WI38 (cell line): ENCODE data around the gene TNPO2.
A peak's percentile ranks its signal among the peaks of the same experiment; 100 is the strongest.

ENCODE experiments used
- H3K4me3 ChIP-seq: 2 replicates; pipeline ENCODE4 v1.5.1; 2011; ENCODE audit warnings: low read depth, mild to moderate bottlenecking, control low read depth, low read length
- TF ChIP-seq, protein P1 (sequence below): IDR thresholded peaks from 2 replicates; pipeline ENCODE4 v1.5.1; 2012; ENCODE audit warnings: low read depth, mild to moderate bottlenecking, control low read depth, low read length

The TNPO2 gene

DNA sequence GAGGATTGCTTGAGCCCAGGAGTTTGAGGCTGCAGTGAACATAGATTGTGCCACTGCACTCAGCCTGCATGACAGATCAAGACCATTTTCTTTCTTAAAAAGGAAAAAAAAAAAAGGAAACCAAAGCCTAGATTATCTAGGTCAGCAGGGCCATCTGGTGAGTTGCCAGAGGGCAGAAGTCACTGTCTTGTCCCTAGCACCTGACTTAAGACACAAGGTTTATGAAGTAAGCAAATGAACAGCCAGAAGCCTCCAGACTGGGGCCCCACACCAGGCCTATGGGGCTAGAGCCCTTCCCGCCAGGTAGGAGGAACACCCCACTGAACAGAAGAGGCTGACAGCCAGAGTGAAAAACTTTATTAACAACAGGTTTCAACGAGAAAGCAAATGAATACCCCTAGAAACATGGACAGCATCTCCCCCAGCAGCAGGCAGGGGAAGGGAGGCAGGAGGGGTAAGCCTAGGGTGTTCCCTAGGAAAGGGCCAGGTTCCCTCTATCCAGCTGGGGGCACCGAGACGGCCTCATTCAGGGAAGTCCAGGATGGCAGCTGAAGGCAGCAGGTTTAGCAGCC, 55.9 kb downstream of the TNPO2 start:
- TF ChIP-seq, protein P1, sequence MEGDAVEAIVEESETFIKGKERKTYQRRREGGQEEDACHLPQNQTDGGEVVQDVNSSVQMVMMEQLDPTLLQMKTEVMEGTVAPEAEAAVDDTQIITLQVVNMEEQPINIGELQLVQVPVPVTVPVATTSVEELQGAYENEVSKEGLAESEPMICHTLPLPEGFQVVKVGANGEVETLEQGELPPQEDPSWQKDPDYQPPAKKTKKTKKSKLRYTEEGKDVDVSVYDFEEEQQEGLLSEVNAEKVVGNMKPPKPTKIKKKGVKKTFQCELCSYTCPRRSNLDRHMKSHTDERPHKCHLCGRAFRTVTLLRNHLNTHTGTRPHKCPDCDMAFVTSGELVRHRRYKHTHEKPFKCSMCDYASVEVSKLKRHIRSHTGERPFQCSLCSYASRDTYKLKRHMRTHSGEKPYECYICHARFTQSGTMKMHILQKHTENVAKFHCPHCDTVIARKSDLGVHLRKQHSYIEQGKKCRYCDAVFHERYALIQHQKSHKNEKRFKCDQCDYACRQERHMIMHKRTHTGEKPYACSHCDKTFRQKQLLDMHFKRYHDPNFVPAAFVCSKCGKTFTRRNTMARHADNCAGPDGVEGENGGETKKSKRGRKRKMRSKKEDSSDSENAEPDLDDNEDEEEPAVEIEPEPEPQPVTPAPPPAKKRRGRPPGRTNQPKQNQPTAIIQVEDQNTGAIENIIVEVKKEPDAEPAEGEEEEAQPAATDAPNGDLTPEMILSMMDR, result no peak
- H3K4me3 ChIP-seq, result peak overlapping the region; percentile 95

DNA sequence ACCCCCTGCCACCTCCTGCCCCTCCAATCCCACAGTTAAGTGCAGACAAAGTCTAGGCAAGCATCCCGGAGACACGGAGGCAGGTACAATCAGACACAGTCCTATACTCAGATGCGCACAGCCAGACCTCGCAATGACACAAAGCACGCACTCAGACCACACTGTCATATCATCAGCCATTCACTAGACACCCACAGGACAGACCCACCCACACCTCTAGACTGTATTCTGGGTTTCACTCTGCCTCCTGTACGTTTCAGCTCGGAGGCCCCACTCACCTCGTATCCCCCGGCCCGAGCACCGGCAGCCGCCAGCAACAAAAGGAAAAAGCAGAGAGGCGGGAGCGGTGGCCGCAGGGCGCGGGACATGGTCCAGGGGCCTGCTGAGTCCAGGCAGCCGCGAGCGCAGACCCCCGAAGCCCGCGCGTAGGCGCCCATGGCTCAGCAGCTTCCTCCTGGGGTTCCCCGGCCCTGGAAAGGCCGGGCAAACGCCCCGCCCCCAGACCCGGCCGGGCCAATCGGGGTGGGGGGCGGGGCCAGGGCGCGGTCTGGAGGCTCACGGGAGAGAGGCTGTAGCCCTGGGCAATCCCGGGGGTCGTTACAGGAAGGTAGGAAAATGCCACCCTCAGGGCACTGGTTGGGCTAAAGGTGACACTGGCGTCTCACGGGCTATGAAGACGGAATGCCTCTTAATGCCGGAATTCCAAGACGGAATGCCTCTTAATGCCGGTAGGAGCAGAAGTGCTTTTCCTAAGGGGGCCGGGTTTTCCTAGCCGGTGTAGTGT, 57.3 kb downstream of the TNPO2 start, which contains the start of the genes MAN2B1 and WDR83:
Gene MAN2B1 (minus strand): TSS at position 478 of the 784 bp plus-strand sequence. CDS start 41 bp downstream, at position 437.
Gene WDR83 (plus strand): TSS at position 543 of the 784 bp plus-strand sequence. CDS start 2,984 bp downstream, outside the sequence.
- peak within 1 kb of the TSS; percentile 68 for H3K4me3 ChIP-seq
- TF ChIP-seq, protein P1, result no peak

DNA sequence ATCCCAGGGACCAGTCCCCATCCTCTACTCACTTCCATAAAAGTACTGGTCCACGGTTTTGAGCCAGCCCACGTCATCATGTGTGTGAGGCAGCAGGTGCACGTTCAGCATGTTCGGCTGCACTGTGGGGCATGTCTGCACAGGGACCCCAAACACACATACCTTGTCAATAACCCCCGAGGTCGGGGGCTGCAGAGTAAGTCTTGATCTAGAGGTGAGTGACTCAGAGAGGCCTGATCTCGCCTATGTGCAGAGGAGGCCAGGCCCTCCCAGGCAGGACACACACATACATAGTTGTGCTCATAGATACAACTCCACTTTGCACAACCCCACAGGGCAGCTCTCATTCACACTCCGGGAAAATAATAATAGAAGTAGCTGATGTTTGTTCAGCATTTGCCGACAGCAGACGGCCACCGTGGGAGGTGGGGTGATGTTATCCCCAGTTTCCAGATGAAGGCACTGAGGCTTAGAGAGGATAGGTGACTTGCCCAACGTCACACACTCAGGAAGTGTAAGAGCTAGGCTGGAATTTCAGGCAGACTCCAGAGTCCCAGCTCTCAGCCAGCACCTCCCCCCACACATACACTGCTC, 58.0 kb downstream of the TNPO2 start:
- TF ChIP-seq, protein P1, result no peak
- peak overlapping the region; percentile 68 for H3K4me3 ChIP-seq

DNA sequence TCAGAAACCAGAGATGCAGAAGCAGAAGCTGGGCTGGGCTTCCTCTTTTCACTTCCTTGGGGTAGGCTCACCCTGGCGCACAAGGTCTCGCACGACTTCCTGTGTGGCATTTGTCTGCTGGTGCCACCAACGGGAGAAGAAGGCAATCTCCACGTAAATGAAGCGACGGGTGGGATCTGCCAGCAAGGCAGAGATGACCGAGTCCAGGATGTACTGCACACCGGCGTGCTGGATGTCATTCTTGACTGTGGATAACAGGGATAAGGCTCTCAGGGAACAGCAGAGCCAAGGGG, 58.5 kb downstream of the TNPO2 start:
- TF ChIP-seq, protein P1, result no peak
- no peak overlapping the region for H3K4me3 ChIP-seq

DNA sequence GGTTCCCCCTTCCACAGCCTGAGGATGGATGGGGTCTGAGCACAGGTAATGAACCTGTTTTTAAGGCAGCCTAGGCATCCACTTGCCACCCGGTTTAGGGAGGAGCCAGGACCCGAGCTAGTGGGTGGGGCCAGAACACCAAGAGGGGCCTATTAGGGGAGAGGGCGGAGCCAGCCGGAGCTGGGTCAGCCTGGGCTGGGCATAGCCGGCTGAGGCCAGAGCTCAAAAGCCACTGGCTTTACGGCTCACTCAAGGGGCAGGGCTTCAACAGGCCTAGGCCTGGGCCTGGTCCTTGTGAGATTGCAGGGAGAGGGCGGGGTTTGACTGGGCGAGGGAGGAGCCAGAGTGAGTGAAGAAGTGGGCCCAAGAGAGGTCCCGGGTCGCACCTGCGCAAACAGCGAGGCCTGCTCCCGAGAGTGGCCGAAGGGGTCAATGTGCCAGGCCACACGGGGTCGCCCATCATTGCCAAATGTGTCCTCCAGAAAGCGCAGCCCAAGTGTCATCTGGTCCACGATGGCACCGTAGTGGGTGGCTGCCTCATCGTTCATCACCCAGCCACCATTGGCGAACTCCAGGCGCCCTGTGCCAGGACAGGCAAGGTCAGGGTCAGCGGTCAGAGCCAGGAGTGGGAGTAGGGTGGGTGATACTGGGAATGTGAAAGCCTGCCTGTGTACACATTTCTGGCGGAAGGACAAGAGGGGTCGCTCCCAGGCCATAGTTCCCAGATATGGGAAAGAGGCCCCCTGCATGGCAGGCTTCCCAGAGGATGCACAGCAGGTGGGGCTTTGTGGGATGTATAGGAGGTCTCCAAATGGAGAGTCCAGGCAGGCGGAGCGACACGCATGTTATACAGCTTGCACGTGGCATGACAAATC, 59.1 kb downstream of the TNPO2 start:
- H3K4me3 ChIP-seq, result no peak overlapping the region
- TF ChIP-seq, protein P1, result no peak

DNA sequence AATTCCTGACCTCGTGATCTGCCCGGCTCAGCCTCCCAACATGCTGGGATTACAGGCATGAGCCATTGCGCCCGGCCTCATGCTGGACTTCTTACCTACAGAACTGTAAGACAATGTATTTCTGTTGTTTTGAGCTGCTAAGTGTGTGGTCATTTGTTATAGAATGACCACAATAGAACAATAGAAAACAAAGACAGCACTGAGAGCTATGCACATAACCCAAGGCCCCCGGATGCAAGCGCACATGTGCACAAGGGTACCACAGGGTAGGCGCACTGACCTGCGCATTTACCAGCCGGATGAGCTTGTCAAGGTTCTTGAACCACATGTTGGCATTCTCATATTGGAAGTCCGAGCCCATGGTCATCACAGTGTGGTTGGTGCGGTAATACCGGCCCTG, 62.8 kb downstream of the TNPO2 start:
- H3K4me3 ChIP-seq, result no peak overlapping the region
- TF ChIP-seq, protein P1, result no peak
